IPS-18a (cell line): ENCODE measurements around the gene GTF2I.
"Not testable (repeated sequence)": the region's sequence is repeated elsewhere in the genome, so short reads cannot be mapped to it uniquely, and the experiment has no call there.

Experiments used
- H3K27ac ChIP-seq: one replicate; pipeline ENCODE4 v1.5.1; 2013; ENCODE audit warnings: low read length
- H3K27me3 ChIP-seq: one replicate; pipeline ENCODE4 v1.6.1; 2013; ENCODE audit warnings: mild to moderate bottlenecking, low read length; ENCODE audit not compliant: control insufficient read depth, insufficient read depth
- H3K36me3 ChIP-seq: one replicate; pipeline ENCODE4 v1.6.1; 2013; ENCODE audit warnings: low read depth, low read length; ENCODE audit not compliant: control insufficient read depth
- H3K4me1 ChIP-seq: one replicate; pipeline ENCODE4 v1.6.1; 2013; ENCODE audit warnings: low read depth, low read length; ENCODE audit not compliant: control insufficient read depth
- H3K4me3 ChIP-seq: one replicate; pipeline ENCODE4 v1.5.1; 2013; ENCODE audit warnings: low read length
- H3K9ac ChIP-seq: one replicate; pipeline ENCODE4 v1.6.1; 2013; ENCODE audit warnings: mild to moderate bottlenecking, low read length, moderate library complexity
- H3K9me3 ChIP-seq: one replicate; pipeline ENCODE4 v1.6.1; 2013; ENCODE audit warnings: low read depth, low read length; ENCODE audit not compliant: control insufficient read depth

GTF2I gene

DNA sequence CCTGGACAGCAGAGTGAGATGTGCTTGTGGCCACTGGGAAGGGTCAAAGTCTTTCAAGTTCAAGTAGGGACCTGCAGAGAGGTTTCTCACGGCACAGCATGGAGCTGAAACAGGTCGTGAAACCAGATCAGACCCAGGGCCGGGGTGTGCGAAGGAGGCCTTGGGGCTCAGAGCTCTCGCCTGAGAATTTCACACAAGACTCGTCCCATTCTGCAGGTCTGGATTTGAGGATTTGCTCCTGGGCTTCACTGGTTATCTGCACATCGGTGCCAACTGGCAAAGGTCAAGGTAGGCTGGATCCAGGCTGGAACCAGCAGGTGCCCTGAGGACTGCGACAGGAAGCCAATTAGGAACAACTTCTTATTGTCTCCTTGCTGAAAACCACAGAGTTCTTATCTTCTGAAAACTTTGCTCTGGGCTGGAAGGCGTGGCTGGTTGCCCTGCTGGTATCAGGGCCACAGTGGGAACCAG, 24.0 kb upstream of the GTF2I start:
- Histone ChIP-seq H3K27me3 (no peaks in the 10 kb centered on the region), H3K4me1 (no peaks in the 10 kb centered on the region), H3K9me3 (no peaks in the 10 kb centered on the region), H3K4me3 (no peak overlapping the region), H3K9ac (no peak overlapping the region), H3K27ac (no peak overlapping the region), H3K36me3 (no peaks in the 10 kb centered on the region)

DNA sequence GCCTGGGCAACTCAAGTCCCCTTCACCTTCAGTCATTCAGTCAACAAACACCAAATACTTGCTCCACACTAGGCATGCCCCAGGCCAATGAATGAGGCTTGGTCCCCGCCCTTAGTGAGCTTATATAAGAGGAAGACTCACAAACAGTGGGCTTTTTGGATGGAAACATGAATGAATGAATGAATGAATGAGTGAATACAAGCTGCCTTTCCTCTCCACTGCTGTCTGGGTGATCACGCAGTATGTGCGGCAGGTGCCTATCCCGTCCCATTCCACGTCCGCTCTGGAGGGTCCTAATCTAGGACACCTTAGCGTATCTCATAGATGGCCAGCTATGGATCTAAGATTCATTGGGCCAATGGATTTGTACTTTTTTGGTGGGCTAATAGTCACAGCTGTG, 19.8 kb upstream of the GTF2I start:
- H3K4me1 ChIP-seq: no peaks in the 10 kb centered on the region
- no peak overlapping the region for H3K4me3 ChIP-seq
- H3K27me3 ChIP-seq: no peaks in the 10 kb centered on the region
- no peak overlapping the region for H3K9ac ChIP-seq
- no peak overlapping the region for H3K27ac ChIP-seq
- H3K36me3 ChIP-seq: no peaks in the 10 kb centered on the region
- H3K9me3 ChIP-seq: no peaks in the 10 kb centered on the region

DNA sequence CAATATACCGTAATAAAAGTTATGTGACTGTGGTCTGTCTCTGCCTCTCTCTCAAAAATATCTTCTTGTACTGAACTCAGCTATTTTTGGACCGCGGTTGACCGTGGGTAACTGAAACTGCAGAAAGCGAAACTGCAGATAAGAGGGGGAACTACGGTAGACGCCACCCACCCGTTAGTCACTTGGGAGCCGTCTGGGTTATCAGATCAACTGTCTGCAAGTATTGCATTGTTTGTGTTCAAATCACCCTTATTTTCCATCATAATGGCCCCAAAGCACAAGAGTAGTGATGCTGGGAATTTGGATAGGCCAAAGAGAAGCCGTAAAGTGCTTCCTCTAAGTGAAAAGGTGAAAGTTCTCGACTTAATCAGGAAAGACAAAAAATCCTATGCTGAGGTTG, 7.5 kb upstream of the GTF2I start:
- not testable (repeated sequence) for H3K9ac ChIP-seq, H3K27ac ChIP-seq, H3K4me3 ChIP-seq, H3K27me3 ChIP-seq, H3K36me3 ChIP-seq, H3K9me3 ChIP-seq
- peaks cover 13% of the 10 kb centered on the region for H3K4me1 ChIP-seq

DNA sequence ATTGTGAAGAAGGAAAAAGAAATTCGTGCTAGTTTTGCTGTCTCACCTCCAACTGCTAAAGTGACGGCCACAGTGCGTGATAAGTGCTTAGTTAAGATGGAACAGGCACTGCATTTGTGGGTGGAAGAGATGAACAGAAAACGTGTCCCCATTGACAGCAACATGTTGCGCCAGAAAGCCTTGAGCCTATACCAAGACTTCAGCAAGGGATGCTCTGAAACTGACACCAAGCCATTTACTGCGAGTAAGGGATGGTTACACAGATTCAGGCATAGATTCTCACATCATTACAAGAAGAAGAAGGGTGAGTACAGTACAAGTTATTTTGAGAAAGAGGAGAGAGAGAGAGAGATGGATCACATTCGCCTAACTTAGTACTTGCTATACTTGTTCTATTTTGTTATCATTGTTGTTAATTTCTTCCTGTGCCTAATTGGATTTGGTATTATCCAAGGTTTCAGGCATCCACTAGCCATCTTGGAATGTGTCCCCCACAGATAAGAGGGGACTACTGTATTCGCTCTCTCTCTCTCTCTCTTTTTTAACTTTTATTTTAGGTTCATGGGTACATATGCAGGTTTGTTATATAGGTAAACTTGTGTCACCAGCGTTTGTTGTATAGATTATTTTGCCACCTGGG, 6.9 kb upstream of the GTF2I start:
- H3K27ac ChIP-seq, H3K36me3 ChIP-seq, H3K4me3 ChIP-seq, H3K27me3 ChIP-seq, H3K9me3 ChIP-seq, H3K9ac ChIP-seq: not testable (repeated sequence)
- H3K4me1 ChIP-seq: peaks cover 19% of the 10 kb centered on the region

DNA sequence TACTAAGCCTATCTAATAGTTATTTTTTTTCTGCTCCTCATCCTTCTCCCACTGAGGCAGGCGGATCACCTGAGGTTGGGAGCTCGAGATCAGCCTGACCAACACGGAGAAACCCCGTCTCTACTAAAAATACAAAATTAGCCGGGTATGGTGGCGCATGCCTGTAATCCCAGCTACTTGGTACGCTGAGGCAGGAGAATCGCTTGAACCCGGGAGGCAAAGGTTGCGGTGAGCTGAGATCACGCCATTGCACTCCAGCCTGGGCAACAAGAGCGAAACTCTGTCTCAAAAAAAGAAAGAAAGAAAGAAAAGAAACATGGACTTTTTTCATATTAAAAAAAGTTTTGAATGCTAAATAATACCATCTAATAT, 6.4 kb upstream of the GTF2I start:
- H3K4me1 ChIP-seq: peaks cover 24% of the 10 kb centered on the region
- not testable (repeated sequence) for H3K9me3 ChIP-seq, H3K27ac ChIP-seq

DNA sequence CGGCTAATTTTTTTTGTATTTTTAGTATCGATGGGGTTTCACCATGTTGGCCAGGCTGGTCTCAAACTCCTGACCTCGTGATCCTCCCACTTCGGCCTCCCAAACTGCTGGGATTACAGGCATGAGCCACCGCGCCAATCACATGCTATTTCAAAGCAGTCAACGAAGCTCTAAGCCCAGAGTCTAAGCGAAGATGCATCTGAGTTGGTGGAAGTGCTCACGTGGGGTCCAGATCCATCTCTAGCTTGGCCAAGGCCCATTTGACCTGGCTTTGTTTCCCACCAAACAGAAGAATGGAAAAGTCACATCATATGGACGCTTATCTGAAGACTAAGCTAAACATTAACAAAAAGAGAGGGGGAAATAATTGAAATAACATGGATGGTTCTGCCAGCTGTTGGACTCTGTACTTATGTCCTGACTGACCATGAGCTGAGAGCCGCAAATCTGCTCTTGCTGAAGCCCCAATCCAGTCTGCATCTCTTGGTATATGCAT, 3.8 kb upstream of the GTF2I start:
- no peaks in the 10 kb centered on the region for H3K27me3 ChIP-seq
- no peak overlapping the region for H3K9ac ChIP-seq
- H3K27ac ChIP-seq: no peak overlapping the region
- no peak overlapping the region for H3K4me3 ChIP-seq
- H3K4me1 ChIP-seq: peaks cover 26% of the 10 kb centered on the region
- H3K36me3 ChIP-seq: no peaks in the 10 kb centered on the region
- no peaks in the 10 kb centered on the region for H3K9me3 ChIP-seq

More for the DNA sequence above, 6.4 kb upstream of the GTF2I start:
- H3K36me3 ChIP-seq, H3K9ac ChIP-seq, H3K4me3 ChIP-seq, H3K27me3 ChIP-seq: not testable (repeated sequence)

DNA sequence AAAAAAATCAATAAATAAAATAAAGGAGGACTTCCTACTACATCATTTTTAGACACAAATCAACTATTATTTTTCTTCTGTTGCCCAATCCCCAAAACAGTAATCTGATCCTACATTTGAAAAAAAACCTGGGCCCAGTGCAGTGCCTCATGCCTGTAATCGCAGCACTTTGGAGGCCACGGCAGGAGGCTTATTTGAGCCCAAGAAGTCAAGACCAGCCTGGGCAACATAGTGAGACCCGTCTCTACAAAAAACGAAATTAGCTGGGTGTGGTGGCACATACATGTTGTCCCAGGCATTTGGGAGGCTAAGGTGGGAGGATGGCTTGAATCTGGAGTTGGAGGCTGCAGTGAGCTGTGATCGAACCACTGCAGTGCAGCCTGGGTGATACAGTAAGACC, 2.7 kb upstream of the GTF2I start:
- no peaks in the 10 kb centered on the region for H3K27me3 ChIP-seq
- no peaks in the 10 kb centered on the region for H3K36me3 ChIP-seq
- H3K27ac ChIP-seq: no peak overlapping the region
- no peak overlapping the region for H3K9ac ChIP-seq
- peaks cover 18% of the 10 kb centered on the region for H3K4me1 ChIP-seq
- no peaks in the 10 kb centered on the region for H3K9me3 ChIP-seq
- H3K4me3 ChIP-seq: no peak overlapping the region

DNA sequence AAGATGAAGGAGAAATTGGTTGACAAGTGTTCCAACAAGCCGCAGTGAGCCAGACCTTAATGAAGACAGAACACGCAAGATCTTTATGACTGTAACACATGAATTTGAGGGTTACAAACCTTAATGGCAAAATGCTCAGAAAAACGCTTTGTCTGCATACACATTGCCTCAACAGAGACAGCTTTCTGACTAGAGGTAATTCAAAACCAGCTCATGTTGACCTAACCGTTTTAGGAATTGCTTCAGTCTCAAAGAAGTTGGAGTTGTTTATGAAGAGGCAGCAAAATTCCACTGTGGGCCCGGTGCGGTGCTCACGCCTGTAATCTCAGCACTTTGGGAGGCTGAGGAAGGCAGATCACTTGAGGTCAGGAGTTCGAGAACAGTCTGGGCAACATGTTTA, 2.2 kb upstream of the GTF2I start:
- no peaks in the 10 kb centered on the region for H3K36me3 ChIP-seq
- H3K9me3 ChIP-seq: no peaks in the 10 kb centered on the region
- H3K27me3 ChIP-seq: no peaks in the 10 kb centered on the region
- H3K9ac ChIP-seq: peak overlapping the region; percentile 99
- no peak overlapping the region for H3K27ac ChIP-seq
- no peak overlapping the region for H3K4me3 ChIP-seq
- peaks cover 20% of the 10 kb centered on the region for H3K4me1 ChIP-seq

DNA sequence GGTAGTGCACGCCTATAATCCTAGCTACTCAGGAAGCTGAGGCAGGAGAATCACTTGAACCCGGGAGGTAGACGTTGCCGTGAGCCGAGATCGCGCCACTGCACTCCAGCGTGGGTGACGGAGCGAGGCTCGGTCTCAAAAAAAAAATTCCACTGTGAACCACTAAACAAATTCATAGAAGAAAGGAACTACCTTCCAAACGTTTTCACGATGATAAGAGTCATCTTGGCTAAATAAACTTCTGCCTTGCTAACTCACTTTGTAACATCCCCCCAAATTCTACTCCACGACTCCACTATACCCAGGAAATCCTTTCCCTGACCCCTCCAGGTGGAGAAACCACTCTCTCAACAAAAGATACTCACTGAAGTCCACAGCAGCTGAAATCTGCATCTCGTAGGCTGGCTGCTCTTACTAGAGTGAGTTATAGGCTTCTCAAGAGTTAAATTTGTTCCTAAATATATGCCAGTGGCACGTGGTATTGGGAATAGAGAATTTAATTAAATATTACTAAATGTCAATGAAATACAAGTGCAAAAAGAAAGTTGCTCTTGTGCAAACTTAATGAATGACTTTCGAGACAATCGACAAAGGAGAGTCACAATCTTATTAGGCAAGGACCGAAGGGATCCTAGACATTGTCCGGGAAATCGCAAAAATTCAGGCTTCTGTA, 1.6 kb upstream of the GTF2I start:
- Histone ChIP-seq H3K4me3 (peak overlapping the region; percentile 86), H3K9ac (peak overlapping the region; percentile 99), H3K36me3 (no peaks in the 10 kb centered on the region), H3K27me3 (no peaks in the 10 kb centered on the region), H3K4me1 (peaks cover 26% of the 10 kb centered on the region), H3K27ac (peak overlapping the region; percentile 65), H3K9me3 (no peaks in the 10 kb centered on the region)

DNA sequence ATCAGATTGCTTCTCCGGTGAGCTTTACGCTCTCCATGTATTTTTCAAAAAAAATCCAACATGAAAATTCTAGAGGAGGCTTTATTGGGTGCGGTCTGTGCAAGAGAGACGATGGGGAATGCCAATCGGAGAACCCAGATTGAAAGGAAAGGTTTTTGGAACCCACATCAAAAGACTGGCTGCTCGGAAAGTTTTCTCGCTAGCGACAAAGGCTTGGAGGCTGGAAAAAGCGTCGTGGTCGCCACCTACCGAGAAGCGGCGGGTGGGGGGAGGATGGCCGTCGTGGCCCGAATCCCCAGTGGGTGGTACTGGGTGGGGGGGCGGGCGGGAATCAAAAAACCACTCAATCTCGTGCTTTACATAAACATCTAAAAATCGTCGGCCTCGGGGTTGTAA, 1.1 kb upstream of the GTF2I start:
- Histone ChIP-seq H3K27me3 (no peaks in the 10 kb centered on the region), H3K9me3 (no peaks in the 10 kb centered on the region), H3K27ac (peak overlapping the region; percentile 99), H3K4me1 (peaks cover 27% of the 10 kb centered on the region), H3K4me3 (peak overlapping the region; percentile 86), H3K9ac (peak overlapping the region; percentile 99), H3K36me3 (no peaks in the 10 kb centered on the region)

DNA sequence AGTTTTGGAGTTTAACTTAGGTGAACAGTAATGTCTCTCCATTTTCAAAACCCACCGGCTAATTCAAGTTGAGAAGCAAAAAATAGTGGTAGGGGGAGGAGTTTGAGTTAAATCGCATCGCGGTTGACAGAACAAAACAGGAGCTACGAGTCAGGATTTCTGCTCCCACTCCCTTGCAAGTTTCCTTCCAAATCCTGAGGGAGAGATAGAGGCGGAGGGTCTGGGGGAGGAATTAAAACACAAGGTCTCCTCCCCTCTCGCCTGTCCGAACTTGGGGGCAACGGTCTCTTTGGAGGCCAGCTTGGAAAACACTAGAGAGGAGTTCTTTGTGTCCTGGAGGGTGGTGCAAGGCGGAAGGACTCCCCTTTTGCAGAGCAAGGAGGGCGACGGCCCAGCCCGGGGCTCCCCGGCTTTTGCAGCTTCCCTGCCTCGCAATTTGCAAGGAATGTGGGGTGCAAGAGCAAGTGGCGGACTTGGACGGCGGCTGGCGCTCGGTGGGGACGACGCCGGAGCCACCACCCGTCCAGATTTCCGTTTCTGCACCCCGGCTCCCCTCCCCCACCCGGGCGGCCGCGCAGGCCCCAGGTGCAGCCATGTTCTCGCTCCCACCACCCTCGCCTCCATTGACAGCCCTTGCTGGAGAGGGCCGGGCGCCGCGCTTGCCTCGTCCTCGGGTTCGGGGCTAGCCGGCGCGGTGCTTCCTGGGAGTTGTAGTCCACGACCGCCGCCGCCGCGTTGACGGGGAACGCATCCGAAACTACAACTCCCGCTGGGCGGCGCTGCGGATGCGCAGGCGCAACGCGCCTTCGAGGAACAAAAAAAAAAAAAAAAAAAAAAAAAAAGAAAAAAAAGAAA, 454 bp upstream of the GTF2I start:
- Histone ChIP-seq H3K4me3 (peak overlapping the region; percentile 86), H3K27ac (peak overlapping the region; percentile 99), H3K27me3 (no peaks in the 10 kb centered on the region), H3K9me3 (no peaks in the 10 kb centered on the region), H3K36me3 (no peaks in the 10 kb centered on the region), H3K9ac (peak overlapping the region; percentile 99), H3K4me1 (peaks cover 33% of the 10 kb centered on the region)
